HFFc6 (cell line): ENCODE data around the gene GADD45G. TPM values are rescaled to one million over a fixed set of nuclear protein-coding genes. Genes with fewer than 3 reads are reported as not detected.

Experiments
- DNase-seq: peaks from one replicate; pipeline ENCODE4 v3.0.0-alpha.2; 2018
- H3K27ac Mint-ChIP-seq: 2 replicates; pipeline ENCODE4 v1.8.0; 2020; ENCODE audit warnings: mild to moderate bottlenecking, mixed read lengths
- H3K27me3 Mint-ChIP-seq: 2 replicates; pipeline ENCODE4 v1.8.0; 2021; ENCODE audit warnings: mild to moderate bottlenecking, moderate library complexity, mixed read lengths; ENCODE audit not compliant: insufficient read depth
- H3K36me3 Mint-ChIP-seq: 2 replicates; pipeline ENCODE4 v1.8.0; 2021; ENCODE audit warnings: low read depth, mixed read lengths
- H3K4me1 Mint-ChIP-seq: 2 replicates; pipeline ENCODE4 v1.8.0; 2020; ENCODE audit warnings: low read depth, mixed read lengths
- H3K4me3 Mint-ChIP-seq: 2 replicates; pipeline ENCODE4 v1.8.0; 2020; ENCODE audit warnings: mild to moderate bottlenecking, moderate library complexity, mixed read lengths
- H3K9me3 Mint-ChIP-seq: 2 replicates; pipeline ENCODE4 v1.8.0; 2020; ENCODE audit warnings: mild to moderate bottlenecking, mixed read lengths
- CTCF ChIP-seq: fragments of 200-600 bp; sonication (generic); IDR thresholded peaks from 2 replicates; pipeline ENCODE4 v1.5.0; 2021; ENCODE audit warnings: antibody characterized with exemption, mild to moderate bottlenecking
- total RNA-seq, 6 experiments: library from RNA; stranded (reverse); fragmentation: NEBNext Ultra II Directional; extraction: Animal tissue kit (Norgen Biotek cat#: 25700); gene quantifications; 2 replicates in 1 of 6; 3 replicates in 5 of 6; pipeline ENCODE4 v1.2.3, GENCODE V29; 2021

The GADD45G gene
- total RNA-seq, 6 experiments from 2014 or later: 0.16 to 0.38 (median 0.24) TPM; not detected in 2

- H3K4me1 Mint-ChIP-seq: no peaks in the 10 kb centered on the region
- peaks cover 7% of the 10 kb centered on the region for H3K27me3 Mint-ChIP-seq
- H3K27ac Mint-ChIP-seq: no peak overlapping the region
- TF ChIP-seq CTCF: peak; percentile 93
- no peak overlapping the region for H3K4me3 Mint-ChIP-seq
- no peaks in the 10 kb centered on the region for H3K36me3 Mint-ChIP-seq
- no peak for DNase-seq
- H3K9me3 Mint-ChIP-seq: no peaks in the 10 kb centered on the region
These were observed 28.4 kb upstream of the GADD45G start for GRCh38 chr9:89576404-89576839.

- H3K27ac Mint-ChIP-seq: no peak overlapping the region
- no peaks in the 10 kb centered on the region for H3K4me1 Mint-ChIP-seq
- no peak overlapping the region for H3K4me3 Mint-ChIP-seq
- peaks cover 4% of the 10 kb centered on the region for H3K27me3 Mint-ChIP-seq
- H3K9me3 Mint-ChIP-seq: no peaks in the 10 kb centered on the region
- TF ChIP-seq CTCF: no peak
- DNase-seq: no peak
- no peaks in the 10 kb centered on the region for H3K36me3 Mint-ChIP-seq
These were observed 27.4 kb upstream of the GADD45G start for GRCh38 chr9:89577363-89577762.

DNA sequence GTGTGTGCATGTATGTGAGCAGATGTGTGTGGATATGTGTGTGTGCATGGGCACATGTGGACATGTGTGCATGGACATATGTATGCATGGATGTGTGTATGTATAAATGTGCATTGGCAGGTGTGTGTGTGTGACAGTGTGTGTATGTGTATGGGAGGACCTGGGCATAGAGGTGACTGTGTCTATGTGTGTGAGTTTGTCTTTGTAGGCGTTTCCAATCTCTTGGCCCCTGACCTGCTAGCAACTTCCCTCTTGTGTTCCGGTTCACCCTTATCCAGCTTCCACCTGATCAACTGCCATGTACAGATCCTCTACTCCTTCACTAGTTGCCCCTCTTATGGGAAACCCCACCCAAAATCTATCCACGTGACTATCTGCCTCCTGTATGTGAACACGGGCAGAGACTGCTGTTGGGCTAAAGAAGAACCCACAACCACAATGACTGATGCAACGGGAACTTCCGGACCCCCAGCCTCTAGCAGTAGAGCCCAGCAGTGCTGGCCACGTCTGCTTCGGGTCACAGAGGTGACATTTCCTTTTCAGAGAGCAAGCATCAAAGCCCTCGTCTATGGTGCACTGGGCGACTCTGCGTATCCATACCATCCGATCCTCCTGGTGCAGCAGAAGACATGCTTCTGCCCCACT, 24.9 kb upstream of the GADD45G start:
- DNase-seq: no peak
- peaks cover 5% of the 10 kb centered on the region for H3K27me3 Mint-ChIP-seq
- no peaks in the 10 kb centered on the region for H3K9me3 Mint-ChIP-seq
- H3K4me3 Mint-ChIP-seq: no peak overlapping the region
- no peak overlapping the region for H3K27ac Mint-ChIP-seq
- no peak for TF ChIP-seq CTCF
- H3K36me3 Mint-ChIP-seq: no peaks in the 10 kb centered on the region
- no peaks in the 10 kb centered on the region for H3K4me1 Mint-ChIP-seq

DNA sequence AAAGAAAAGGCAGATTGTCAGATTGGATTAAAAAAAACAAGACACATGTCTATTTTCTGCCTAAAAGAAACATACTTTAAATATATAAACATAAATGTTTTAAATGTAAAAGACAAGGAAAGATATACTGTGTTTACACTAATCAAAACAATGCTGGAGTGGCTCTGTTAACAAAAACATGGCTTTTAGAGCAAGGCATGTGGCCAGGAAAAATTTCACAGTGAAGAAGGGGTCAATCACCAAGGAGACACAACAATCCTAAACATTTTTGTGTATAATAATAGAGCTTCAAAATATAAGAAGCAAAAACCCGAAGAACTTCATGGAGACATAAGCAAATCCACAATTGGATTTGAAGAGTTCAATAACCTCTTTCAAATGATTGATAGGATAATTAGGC, 18.5 kb upstream of the GADD45G start:
- H3K4me3 Mint-ChIP-seq: no peak overlapping the region
- no peaks in the 10 kb centered on the region for H3K36me3 Mint-ChIP-seq
- H3K27ac Mint-ChIP-seq: no peak overlapping the region
- no peak for DNase-seq
- H3K27me3 Mint-ChIP-seq: peaks cover 6% of the 10 kb centered on the region; the same call in 1 of the 2 replicates
- no peaks in the 10 kb centered on the region for H3K4me1 Mint-ChIP-seq
- H3K9me3 Mint-ChIP-seq: no peaks in the 10 kb centered on the region
- no peak for TF ChIP-seq CTCF

DNA sequence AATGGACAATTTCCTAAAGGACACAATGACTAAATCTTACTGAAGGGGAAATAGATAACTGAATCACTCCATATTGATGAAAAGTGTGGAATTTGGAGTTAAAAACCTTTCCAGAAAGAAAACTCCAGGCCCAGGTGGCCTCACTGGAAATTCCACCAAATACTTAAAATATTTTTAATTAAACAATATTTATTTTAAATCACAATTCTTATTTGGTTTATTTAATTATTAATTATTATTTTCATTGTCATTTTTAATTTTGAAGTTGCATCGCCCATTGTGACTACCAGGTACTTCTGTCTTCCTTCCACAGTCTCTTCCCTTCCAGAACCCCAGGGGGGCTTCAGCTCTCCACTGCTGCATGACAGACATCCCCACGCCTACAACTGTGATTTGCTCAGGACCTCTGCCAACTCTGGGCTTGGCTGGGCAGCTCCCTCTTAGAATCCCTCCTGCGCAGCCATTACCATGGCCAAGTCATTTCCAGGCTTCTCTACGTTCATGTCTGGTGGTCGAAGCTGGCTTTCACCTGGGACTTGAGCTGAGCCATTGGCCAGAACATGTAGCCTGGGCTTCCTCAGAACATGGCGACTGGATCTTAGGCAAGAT, 16.4 kb upstream of the GADD45G start:
- peaks cover 7% of the 10 kb centered on the region for H3K4me1 Mint-ChIP-seq
- H3K27me3 Mint-ChIP-seq: peaks cover 6% of the 10 kb centered on the region
- H3K4me3 Mint-ChIP-seq: no peak overlapping the region
- H3K27ac Mint-ChIP-seq: no peak overlapping the region
- no peak for TF ChIP-seq CTCF
- no peaks in the 10 kb centered on the region for H3K36me3 Mint-ChIP-seq
- DNase-seq: no peak
- no peaks in the 10 kb centered on the region for H3K9me3 Mint-ChIP-seq
